HepG2 (cell line): Measurements from ENCODE around the gene TTC28. TPM values are rescaled to one million over a fixed set of nuclear protein-coding genes. Genes with fewer than 3 reads are reported as not detected.

Experiments used
- ATAC-seq: fragments of 200-7000 bp; cut with Tn5 transposase; 3 replicates; pipeline ENCODE4 v1.9.1; 2020; ENCODE audit warnings: mild to moderate bottlenecking, moderate library complexity
- BruUV-seq: library from RNA; stranded (reverse); fragments of 400-500 nt; replicated peaks from 2 replicates; lab custom pipeline; 2021; lab: Mats Ljungman, UMichigan
- CTCF ChIA-PET: fragments of 300-600 bp; formaldehyde crosslinking; extraction: SDS; loops from one replicate; lab custom pipeline; 2021; ENCODE audit warnings: low total read pairs, inconsistent platforms, low intra/inter-chr PET ratio; lab: Yijun Ruan, JAX
- POLR2A ChIA-PET: fragments of 350-600 bp; sonication (Branson Sonifier 250); formaldehyde crosslinking; loops from one replicate; lab custom pipeline; 2020; ENCODE audit warnings: antibody characterized with exemption, inconsistent platforms; lab: Yijun Ruan, JAX
- DNase-seq: peaks from one replicate; pipeline ENCODE4 v3.0.0-alpha.2; 2015; ENCODE audit warnings: low spot score
- FAIRE-seq: peaks from 3 replicates; lab custom pipeline; 2011; peaks lifted over from hg19 to GRCh38; lab: Jason Lieb, UNC
- H2AFZ ChIP-seq: one replicate; pipeline ENCODE4 v1.6.1; 2011; ENCODE audit warnings: low read length, inconsistent platforms
- H3K27ac ChIP-seq: fragments of 300-600 bp; 3 replicates; pipeline ENCODE4 v1.8.0; 2011; ENCODE audit warnings: mixed run types, mild to moderate bottlenecking, mixed read lengths, low read length, inconsistent platforms; ENCODE audit not compliant: insufficient read depth; ENCODE audit errors: extremely low read length
- H3K27me3 ChIP-seq, 2 experiments: fragments of 200-600 bp in 1 of 2; 2 replicates in 1 of 2; 3 replicates in 1 of 2; pipeline versions ENCODE4 v1.6.0 to v1.8.0; 2011; ENCODE audit warnings: low read length in 2 of 2, mild to moderate bottlenecking in 2 of 2, moderate library complexity in 2 of 2, inconsistent platforms in 1 of 2; ENCODE audit not compliant: insufficient read depth in 2 of 2, control insufficient read depth in 1 of 2
- H3K36me3 ChIP-seq, 2 experiments: fragments of 200-600 bp in 1 of 2; replicated peaks in 1 of 2; 2 replicates in 1 of 2; 3 replicates in 1 of 2; pipeline versions ENCODE4 v1.5.1 to v1.8.0; 2011; ENCODE audit warnings: low read length in 2 of 2, inconsistent platforms in 1 of 2; ENCODE audit not compliant: insufficient read depth in 2 of 2, control insufficient read depth in 1 of 2
- H3K4me1 ChIP-seq: 2 replicates; pipeline ENCODE4 v1.5.1; 2012; ENCODE audit warnings: low read length, inconsistent platforms; ENCODE audit not compliant: insufficient read depth
- H3K4me2 ChIP-seq: 2 replicates; pipeline ENCODE4 v1.6.0; 2011; ENCODE audit warnings: low read depth, low read length, inconsistent platforms
- H3K4me3 ChIP-seq, 3 experiments: fragments of 200-600 bp in 1 of 3; sonication (generic), shearing (Covaris generic) in 1 of 3; replicated peaks in 1 of 3; 2 replicates each; pipeline ENCODE4 v1.5.1; 2011 to 2016; ENCODE audit warnings: low read length in 3 of 3, inconsistent platforms in 2 of 3, low read depth in 2 of 3, mild to moderate bottlenecking in 2 of 3, control low read depth in 1 of 3, mixed read lengths in 1 of 3; ENCODE audit not compliant: insufficient read depth in 1 of 3
- H3K79me2 ChIP-seq: one replicate; pipeline ENCODE4 v1.6.1; 2011; ENCODE audit warnings: low read length, inconsistent platforms; ENCODE audit not compliant: insufficient read depth
- H3K9ac ChIP-seq: 2 replicates; pipeline ENCODE4 v1.6.0; 2011; ENCODE audit warnings: mild to moderate bottlenecking, low read depth, low read length, inconsistent platforms; ENCODE audit not compliant: insufficient read depth
- H3K9me3 ChIP-seq: 2 replicates; pipeline ENCODE4 v1.5.1; 2012; ENCODE audit warnings: mild to moderate bottlenecking, low read length
- H4K20me1 ChIP-seq: 2 replicates; pipeline ENCODE4 v1.6.0; 2011; ENCODE audit warnings: inconsistent platforms, mild to moderate bottlenecking, low read length, moderate library complexity; ENCODE audit not compliant: insufficient read depth
- GABPA ChIP-seq, 2 experiments: IDR thresholded peaks; 2 replicates each; pipeline ENCODE4 v1.6.1; 2011 to 2016; ENCODE audit warnings: low read depth in 2 of 2, low read length in 1 of 2, missing biosample characterization in 1 of 2, missing genetic modification characterization in 1 of 2
- GABPB1 ChIP-seq: IDR thresholded peaks from 2 replicates; pipeline ENCODE4 v1.6.1; 2016; ENCODE audit warnings: mild to moderate bottlenecking, missing genetic modification reagents, moderate library complexity, missing compliant biosample characterization
- GZF1 ChIP-seq: sonication (generic); formaldehyde crosslinking; IDR thresholded peaks from 2 replicates; pipeline ENCODE4 v1.5.1; 2020; ENCODE audit warnings: mild to moderate bottlenecking, missing genetic modification reagents
- HIC2 ChIP-seq: sonication (generic); formaldehyde crosslinking; IDR thresholded peaks from 2 replicates; pipeline ENCODE4 v1.9.0; 2022; ENCODE audit warnings: low read depth, missing genetic modification reagents
- HNRNPUL1 ChIP-seq: fragments of 200-400 bp; formaldehyde crosslinking; IDR thresholded peaks from 2 replicates; pipeline ENCODE4 v1.6.1; 2017; ENCODE audit warnings: low read depth, mild to moderate bottlenecking, low read length, moderate library complexity
- HOXA9 ChIP-seq: sonication (generic); formaldehyde crosslinking; IDR thresholded peaks from 2 replicates; pipeline ENCODE4 v1.8.1; 2022; ENCODE audit warnings: missing genetic modification reagents, mild to moderate bottlenecking, moderate library complexity, borderline replicate concordance
- JUN ChIP-seq: sonication (generic); formaldehyde crosslinking; IDR thresholded peaks from 2 replicates; pipeline ENCODE4 v1.4.0; 2020; ENCODE audit warnings: mild to moderate bottlenecking, missing genetic modification reagents
- MLX ChIP-seq: IDR thresholded peaks from 2 replicates; pipeline ENCODE4 v1.6.1; 2016
- MTA3 ChIP-seq: sonication (generic); formaldehyde crosslinking; IDR thresholded peaks from 2 replicates; pipeline ENCODE4 v1.4.0; 2020; ENCODE audit warnings: missing genetic modification reagents
- MTERF4 ChIP-seq: sonication (generic); formaldehyde crosslinking; IDR thresholded peaks from 2 replicates; pipeline ENCODE4 v1.8.0; 2023; ENCODE audit warnings: mild to moderate bottlenecking, missing genetic modification reagents
- NR2F6 ChIP-seq, 2 experiments: IDR thresholded peaks; 2 replicates each; pipeline ENCODE4 v1.6.1; 2016; ENCODE audit warnings: antibody characterized with exemption in 1 of 2, mild to moderate bottlenecking in 1 of 2
- PBX3 ChIP-seq: sonication (generic); formaldehyde crosslinking; IDR thresholded peaks from 2 replicates; pipeline ENCODE4 v1.8.1; 2023; ENCODE audit warnings: missing genetic modification reagents, inconsistent platforms, borderline replicate concordance
- SALL2 ChIP-seq: sonication (generic); formaldehyde crosslinking; IDR thresholded peaks from 2 replicates; pipeline ENCODE4 v1.8.1; 2023; ENCODE audit warnings: mild to moderate bottlenecking, missing genetic modification reagents, inconsistent platforms
- ZBTB26 ChIP-seq: IDR thresholded peaks from 2 replicates; pipeline ENCODE4 v1.6.1; 2016; ENCODE audit warnings: missing compliant biosample characterization, missing genetic modification reagents, borderline replicate concordance
- ZNF572 ChIP-seq: sonication (generic); formaldehyde crosslinking; IDR thresholded peaks from 2 replicates; pipeline ENCODE4 v1.5.1; 2020; ENCODE audit warnings: mild to moderate bottlenecking, missing genetic modification reagents
- ZNF616 ChIP-seq: sonication (generic); formaldehyde crosslinking; IDR thresholded peaks from 2 replicates; pipeline ENCODE4 v1.5.0; 2020; ENCODE audit warnings: low read depth, mild to moderate bottlenecking, missing genetic modification reagents
- WGBS: methylation state at CpG from one replicate; pipeline ENCODE4 v1.1.6; 2017; ENCODE audit warnings: low lambda C conversion rate; 5-methylcytosine and 5-hydroxymethylcytosine counted together
- in situ Hi-C: cut with HindIII; loops from 2 replicates; pipeline ENCODE4 v1.10.0; 2017; ENCODE audit warnings: low pct_unique_long_range_greater_than_20kb; ENCODE audit not compliant: extremely low pct_ligation_motif_present
- intact Hi-C: fragments of 100-400 bp; cut with micrococcal nuclease; formaldehyde crosslinking; loops from one replicate; pipeline ENCODE4 v1.10.0; 2022; ENCODE audit not compliant: unreplicated experiment
- polyA plus RNA-seq, 8 experiments: library from polyadenylated mRNA; depleted of rRNA in 3 of 8; stranded (reverse) in 7 of 8; unstranded in 1 of 8; fragments of >200 nt; fragmentation: Illumina TruSeq in 4 of 8; extraction: Trizol in 4 of 8; gene quantifications; 2 replicates each; pipeline versions ENCODE4 v1.2.1 to v1.2.3, GENCODE V29; 2011 to 2016; ENCODE audit warnings: low read depth in 4 of 8, missing spikeins in 1 of 8, mixed read lengths in 1 of 8; ENCODE audit not compliant: insufficient read depth in 1 of 8
- total RNA-seq, 5 experiments: library from RNA; depleted of rRNA; stranded (reverse); fragments of >200 nt; fragmentation: Illumina TruSeq; extraction: Trizol; gene quantifications; 2 replicates each; pipeline ENCODE4 v1.2.3, GENCODE V29; 2016; ENCODE audit warnings: low read depth in 1 of 5

The TTC28 gene
- total and polyA plus RNA-seq, 2 of the 13 experiments (the other 11 are each of a cell fraction or from before 2014, with no cell fraction given) = 4.2 to 13.1 TPM

- no peak for TF ChIP-seq PBX3
- TF ChIP-seq GZF1 (CRISPR knock-in tag) = no peak
- no peak for TF ChIP-seq MLX (CRISPR knock-in tag)
Measured at GRCh38 chr22:28360939-28361338, 318.7 kb downstream of the TTC28 start (continued).

- CTCF ChIA-PET = no interaction called here
- Histone ChIP-seq H3K4me3 (no peak overlapping the region), H3K27me3 (no peaks in the 10 kb centered on the region), H3K79me2 (no peaks in the 10 kb centered on the region), H3K36me3 (no peaks in the 10 kb centered on the region), H3K9me3 (peaks cover 6% of the 10 kb centered on the region; the same call in 1 of the 2 replicates), H2AFZ (no peak overlapping the region), H3K9ac (no peak overlapping the region), H3K4me2 (no peak overlapping the region), H3K27ac (no peak overlapping the region), H4K20me1 (no peaks in the 10 kb centered on the region), H3K4me1 (no peaks in the 10 kb centered on the region)
- POLR2A ChIA-PET = no interaction called here
- in situ Hi-C loops = no loop called here
- no TSS peak for BruUV-seq
- ATAC-seq = no peak
- no peak for FAIRE-seq
- intact Hi-C loops = no loop called here
- 86% methylated on average over 2 of the region's 2 CpGs for WGBS
- TF ChIP-seq MTA3 (CRISPR knock-in tag) = no peak
- no peak for TF ChIP-seq NR2F6 (IDR thresholded peaks at IDR 0.05)
- no peak for TF ChIP-seq NR2F6 (CRISPR knock-in tag; IDR thresholded peaks at IDR 0.05)
- TF ChIP-seq ZNF572 = no peak
- TF ChIP-seq JUN (CRISPR knock-in tag) = no peak
- TF ChIP-seq HOXA9 = no peak
- TF ChIP-seq HNRNPUL1 = no peak
- TF ChIP-seq HIC2 = no peak
- TF ChIP-seq ZNF616 (CRISPR knock-in tag) = no peak
- TF ChIP-seq MTERF4 (CRISPR knock-in tag) = no peak
- TF ChIP-seq GABPA (IDR thresholded peaks at IDR 0.05; ENCODE audit: low read depth, low read length) = no peak
- no peak for TF ChIP-seq GABPA (CRISPR knock-in tag; IDR thresholded peaks at IDR 0.05; ENCODE audit: low read depth)
- no peak for TF ChIP-seq ZBTB26 (CRISPR knock-in tag)
- TF ChIP-seq SALL2 (CRISPR knock-in tag) = no peak
- TF ChIP-seq GABPB1 (CRISPR knock-in tag) = no peak
- no peak for DNase-seq
Measured at GRCh38 chr22:28358312-28358711, 321.3 kb downstream of the TTC28 start.
